ENCODE data around the gene CHD2.
"Not testable (repeated sequence)": the region's sequence is repeated elsewhere in the genome, so short reads cannot be mapped to it uniquely, and the experiment has no call there.

Gene CHD2

DNA sequence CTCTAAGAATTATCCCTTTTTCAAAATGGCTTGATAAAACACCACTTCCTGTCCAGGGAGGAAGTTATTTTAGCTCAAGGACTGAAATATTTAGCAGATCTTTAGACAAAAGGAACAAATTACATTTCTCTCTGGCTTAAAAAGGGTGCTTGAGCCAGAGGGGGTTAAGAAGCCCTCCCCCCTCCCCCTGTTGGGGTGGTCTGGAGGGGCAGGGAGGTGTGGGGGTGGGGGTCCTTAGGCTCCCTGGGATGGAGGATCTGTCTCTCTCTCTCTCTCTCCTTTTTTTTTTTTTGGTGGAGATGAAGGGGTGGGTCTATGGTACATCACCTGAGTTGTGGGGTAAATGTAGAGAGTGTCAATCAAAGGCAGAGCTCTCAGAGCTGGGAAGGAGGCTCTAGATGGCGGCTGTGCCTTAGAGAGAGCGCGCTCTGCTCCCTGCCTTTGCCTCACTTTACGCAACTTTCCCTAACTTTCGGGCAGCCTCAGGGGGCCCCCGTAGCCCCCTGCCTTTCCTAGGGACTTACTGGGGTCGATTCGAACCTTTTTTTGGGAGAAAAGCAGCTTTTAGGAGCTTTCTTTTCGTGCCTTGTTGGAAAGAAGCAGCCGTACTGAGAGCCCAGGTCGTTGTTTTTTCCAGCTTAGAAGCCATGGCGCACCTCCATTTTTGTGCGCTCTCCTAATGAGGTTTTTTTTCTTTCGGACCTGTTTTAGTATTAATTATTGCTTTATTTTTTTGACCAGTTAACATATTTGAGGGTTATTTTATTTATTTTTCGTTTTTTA is at the start of gene CHD2:
Gene CHD2, plus strand, starts transcription at position 377 of the 783 bp plus-strand sequence. CDS start 914 bp downstream, outside the sequence.
- peak; percentile 69 for DNase-seq

DNA sequence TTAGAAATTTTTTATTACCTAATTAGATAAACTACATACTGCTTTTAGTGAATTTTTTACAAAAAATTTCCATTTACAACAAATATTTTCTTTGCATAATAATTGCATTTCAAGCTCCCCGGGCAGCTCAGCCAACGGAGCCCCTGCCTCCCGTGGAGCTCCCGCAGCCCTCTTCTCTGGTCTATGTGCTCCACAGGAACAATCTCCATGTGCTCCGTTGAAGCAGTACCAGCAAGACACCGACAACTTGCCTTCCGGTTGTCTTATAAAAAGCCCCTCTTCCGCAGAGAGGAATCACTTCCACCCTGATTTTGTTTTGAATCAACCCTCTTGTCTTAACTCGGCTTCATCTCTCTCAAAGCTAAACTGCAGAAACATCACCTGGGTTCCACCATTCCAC is 46.9 kb upstream of the CHD2 start:
- no peak for DNase-seq

DNA sequence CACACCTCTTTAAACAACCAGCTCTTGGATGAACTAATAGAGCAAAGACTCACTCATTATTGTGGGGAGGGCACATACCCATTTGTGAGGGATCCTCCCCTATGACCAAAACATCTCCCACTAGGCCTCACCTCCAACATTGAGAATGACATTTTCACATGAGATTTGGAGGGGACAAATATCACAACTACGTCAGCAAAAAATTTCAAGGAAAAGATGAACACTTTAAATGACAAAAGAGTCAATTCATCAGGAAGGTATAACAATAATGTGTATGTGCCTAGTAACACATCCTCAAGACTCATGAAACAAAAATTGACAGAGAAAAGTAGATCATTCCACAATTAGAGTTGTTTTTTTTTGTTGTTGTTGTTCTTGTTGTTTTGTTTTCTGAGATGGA is 38.4 kb upstream of the CHD2 start:
- no peak for DNase-seq

DNA sequence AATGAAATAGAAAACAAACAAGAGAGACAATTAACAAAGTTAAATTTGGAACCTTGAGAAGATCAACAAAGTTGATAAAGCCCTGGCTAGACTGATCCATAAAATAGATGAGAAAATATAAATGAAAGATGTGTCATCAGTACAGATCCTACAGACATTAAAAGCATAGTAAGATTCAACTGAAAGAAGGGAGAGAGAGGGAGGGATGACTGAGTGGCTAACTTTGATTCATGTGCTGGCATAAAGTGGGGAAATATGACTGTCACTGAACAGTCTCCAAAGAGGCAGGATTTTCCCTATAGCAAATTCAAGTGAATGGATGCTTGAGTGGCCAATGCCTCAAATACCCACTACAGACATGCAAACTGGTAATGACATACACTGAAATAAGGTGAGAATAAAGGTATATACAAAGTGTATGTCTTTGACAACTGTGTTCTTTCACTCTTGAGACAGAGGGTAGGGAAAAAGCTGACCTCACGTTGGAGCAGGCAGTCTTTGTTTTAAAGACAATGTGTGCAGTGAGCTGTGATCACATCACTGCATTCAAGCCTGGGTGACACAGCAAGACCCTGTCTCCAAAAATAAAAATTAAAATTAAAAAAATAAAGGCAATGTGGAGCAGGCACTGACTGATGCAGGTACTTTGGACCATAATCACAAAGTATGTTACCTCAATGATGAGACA is 35.9 kb upstream of the CHD2 start:
- no peak for DNase-seq

DNA sequence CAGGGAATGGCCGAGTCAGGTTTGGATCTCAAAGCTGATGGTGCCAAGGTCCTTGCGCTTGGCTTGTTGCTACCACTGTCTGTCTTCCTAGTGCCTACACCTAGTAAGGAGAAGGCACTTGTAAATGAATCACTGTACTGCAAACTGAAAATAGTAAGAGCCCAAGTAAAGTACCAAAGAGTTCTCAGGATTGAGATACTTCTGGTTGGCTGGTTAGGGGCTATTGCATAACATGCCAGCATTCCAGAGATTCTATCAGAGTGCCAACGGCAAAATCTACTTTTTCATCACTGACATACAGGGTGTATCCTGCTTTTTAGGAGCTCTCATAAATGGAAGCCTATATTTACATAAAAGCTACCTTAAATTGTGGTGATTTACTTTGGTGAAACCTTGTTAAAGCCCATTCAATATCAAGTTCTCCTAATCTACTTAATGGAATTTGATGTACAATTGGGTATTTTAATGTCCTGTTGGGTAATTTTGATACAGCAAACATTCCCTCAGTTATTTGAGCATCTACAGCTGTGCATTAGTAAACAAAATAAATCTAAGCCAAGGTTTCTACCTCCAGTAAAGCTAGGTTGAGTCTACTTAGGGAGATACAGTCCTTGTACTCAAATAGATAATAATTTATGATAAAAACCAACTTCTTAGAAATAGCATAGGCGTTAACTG is 30.7 kb upstream of the CHD2 start:
- no peak for DNase-seq

DNA sequence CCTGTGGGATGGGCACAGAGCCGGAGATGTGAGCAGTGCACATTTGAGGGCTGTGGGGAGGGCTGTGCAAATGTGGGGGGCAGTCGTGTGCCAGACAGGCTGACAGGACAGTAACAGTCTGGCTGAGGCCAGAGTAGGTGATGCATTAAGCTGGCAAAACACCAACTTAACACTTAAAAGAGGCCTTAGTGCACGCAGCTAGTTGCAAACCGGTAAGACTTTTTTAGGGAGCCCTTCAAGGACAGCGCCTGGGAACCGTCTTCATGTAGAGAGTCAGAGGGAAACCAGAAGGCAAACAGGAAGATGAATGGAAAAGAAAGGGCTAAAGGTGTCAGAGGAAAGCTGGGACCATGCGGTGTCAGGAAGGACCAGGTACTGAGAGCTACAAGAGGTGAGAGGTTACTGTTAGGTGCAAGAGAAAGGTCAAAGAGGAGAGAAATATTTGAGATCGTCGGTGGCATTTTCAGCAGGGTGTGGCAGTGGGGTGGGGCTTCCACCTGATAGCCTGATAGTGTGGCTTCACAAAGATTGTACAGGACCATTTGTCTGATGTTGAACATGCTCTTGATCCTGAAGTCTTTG is 30.0 kb upstream of the CHD2 start:
- DNase-seq, result no peak

DNA sequence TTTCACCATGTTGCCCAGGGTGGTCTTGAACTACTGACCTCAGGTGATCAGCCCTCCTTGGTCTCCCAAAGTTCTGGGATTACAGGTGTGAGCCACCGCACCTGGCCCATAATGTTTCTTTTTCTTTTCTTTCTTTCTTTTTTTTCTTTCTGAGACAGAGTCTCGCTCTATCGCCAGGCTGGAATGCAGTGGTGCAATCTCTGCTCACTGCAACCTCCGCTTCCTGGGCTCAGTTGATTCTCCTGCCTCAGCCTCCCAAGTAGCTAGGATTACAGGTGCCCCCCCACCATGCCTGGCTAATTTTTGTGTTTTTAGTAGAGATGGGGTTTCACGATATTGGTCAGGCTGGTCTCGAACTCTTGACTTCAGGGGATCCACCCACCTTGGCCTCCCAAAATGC is 27.2 kb upstream of the CHD2 start:
- not testable (repeated sequence) for DNase-seq

DNA sequence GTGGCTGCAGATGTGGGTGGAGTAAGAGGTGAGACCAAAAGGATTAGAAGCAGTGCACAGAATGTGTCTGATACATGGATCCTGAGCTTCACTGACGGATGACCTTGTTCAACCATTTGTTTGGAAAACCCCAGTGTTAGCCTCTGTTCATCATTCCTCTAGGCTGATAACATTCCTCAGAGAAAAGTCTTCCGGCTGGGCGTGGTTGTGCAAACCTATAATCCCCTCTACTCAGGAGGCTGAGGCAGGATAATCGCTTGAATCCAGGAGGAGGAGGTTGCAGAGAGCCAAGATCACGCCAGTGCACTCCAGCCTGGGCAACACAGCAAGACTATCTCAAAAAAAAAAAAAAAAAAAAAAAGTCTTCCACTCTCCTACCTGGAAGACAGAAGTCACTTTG is 23.1 kb upstream of the CHD2 start:
- no peak for DNase-seq

DNA sequence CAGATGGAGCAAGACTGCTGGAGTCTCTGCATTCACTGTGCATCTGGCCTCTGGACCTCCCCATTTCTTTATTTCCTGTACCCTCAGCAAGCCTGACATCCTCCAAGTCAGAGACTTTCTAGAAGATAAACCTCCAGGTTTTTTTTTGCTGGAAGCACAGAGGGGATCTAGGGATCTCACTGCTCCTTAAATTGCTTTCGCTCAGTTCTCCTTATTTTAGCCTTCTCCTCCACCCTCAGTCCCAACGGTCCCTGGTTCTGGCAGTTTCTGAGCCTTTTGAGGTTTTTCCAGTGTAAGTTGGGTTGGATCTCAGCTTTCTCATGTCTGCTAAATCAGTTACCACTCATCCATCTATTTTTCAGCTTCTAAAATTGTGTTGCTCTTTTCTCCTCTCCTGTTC is 22.7 kb upstream of the CHD2 start:
- DNase-seq, result no peak

DNA sequence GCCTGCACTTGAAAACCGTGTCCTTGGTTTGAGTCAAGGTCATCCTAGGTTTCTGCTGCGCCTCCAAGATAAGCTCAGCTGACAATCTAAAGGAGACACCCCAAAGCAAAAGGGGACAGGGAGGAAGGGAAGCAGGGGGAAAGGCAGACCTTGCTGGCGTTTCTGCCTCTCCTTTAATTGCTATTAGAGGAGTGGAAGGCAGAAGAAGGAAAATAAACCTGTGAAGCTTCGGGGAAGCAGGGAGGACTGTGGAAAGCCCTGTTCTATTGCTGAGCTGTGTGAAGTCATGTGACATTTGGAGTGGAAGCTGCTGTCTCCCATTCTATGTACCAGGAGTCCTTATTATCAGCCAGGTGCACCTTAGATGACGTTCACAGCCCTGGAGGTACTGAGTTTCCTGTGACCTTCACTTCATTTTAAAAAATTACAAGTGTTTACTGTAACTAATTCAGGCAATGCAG is 21.5 kb upstream of the CHD2 start:
- DNase-seq, result no peak

DNA sequence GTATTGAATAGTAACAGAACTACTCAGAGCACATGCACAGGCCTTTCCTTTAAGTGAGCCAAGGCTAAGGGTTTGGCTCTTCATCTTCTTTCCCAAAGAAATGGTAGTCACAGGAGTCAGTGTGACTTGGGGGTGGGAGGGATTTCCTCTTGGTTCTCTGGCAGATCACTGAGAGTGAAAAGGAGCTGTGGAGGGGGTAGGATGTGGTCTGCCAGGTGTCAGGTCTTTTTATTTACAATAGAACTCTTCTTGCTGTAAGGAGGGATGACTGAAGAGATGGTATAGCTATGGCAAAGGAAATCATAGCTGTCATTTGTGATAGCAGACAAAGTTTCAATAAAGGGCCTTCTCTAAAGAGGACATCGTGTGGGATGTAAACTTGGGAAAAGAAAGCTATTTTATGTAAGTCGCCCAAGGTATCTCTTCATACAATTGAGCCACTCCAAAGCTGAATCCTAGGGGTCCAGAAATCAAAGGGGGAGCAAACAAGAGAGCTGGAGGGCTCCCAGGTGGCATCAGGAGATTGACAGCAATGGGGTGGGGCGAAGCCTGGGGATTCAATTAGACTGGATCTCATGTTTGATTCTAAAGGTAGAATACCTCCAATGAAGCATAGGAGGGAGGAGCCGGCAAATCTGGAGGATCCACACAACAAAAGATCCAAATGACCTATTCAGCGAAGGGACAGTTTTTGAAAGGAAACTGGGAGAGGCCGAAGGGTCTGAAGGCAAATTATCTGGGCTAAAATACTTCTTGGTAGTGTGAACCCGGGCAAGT is 20.0 kb upstream of the CHD2 start:
- no peak for DNase-seq

DNA sequence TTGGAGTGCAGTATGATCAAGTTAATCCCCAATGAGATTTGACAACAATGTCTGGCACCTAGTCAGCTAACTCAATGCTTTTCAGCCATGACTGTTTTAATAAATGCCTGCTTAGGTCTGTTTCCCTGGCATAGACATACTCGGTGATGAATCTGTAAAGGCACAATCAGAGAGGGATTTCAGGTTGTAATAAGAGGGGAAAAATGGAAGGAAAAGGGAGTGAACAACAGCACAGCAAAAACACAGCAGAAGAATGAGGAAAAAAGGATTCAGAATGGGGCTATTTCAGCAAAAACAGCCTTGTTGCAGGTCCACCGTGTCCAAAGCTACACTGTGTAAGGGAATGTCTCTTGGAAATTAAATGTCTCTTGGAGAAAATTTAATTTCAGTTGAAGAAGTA is 19.3 kb upstream of the CHD2 start:
- no peak for DNase-seq

DNA sequence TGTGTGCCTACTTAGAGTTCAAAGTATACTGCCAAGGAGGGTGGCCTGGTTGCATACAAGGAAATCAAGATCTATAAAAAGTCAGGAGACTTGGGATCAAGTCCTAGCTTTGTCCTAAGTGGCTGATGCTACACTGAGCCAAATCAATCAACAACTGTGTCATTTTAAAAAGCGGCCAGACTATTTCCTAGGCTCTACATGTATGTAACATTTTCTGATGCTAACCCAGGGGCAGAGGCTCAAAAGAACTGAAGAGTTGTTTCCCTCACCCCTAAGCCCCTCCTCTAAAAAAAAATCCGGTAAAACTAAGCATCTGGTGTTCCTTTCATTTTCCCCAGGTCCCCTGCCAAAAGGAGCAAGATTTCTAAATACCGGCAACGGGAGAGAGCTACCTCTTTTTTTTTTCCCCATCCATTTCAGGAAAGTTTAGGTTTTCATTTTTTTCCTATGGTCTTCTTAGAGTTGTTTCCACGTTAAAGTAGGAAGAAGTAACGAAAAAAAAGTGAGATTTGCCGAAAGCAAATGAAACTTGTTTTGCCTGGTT is 18.8 kb upstream of the CHD2 start:
- DNase-seq, result no peak

DNA sequence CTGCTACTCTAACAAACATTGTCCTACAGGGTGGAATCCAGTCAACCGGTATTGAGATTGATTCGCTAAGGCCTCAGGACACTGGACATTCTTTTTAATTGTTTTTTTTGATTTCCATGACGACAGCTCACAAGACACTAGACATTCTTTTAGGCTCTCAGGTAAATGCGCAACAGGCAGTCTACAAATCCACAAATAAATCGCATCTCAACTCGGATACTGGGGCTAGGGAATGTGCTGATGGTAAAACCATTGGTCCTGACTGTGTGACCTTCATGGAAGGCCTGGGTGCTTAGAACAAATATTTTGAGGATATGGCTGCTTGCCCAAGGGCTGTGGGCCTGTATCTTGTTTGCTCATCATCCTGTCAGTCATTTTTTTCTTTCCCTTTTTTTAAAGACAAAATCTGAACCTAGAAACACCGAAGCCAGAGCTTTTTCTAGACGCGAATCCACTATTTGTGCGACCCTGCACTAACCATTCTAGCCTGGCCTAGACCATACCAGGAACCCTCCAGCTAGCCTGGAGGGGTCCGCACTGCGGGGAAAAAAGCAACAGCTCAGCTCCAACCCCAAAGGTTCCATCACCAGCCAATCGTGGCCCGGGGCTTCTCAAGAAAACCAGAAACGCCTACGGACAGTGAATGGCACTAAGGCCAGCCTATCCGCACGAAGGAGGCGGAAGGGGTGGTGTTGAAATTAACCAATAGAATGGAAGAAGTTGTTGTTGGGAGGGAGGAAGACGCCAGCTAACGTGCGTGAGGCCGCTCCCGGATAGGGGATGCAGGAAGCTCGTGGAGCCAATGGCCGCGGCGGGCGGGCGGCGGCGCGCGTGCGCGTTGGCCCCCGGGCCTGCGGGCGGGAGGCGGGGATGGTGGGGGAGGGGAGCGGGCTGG is 18.1 kb upstream of the CHD2 start:
- DNase-seq, result peak; percentile 96

DNA sequence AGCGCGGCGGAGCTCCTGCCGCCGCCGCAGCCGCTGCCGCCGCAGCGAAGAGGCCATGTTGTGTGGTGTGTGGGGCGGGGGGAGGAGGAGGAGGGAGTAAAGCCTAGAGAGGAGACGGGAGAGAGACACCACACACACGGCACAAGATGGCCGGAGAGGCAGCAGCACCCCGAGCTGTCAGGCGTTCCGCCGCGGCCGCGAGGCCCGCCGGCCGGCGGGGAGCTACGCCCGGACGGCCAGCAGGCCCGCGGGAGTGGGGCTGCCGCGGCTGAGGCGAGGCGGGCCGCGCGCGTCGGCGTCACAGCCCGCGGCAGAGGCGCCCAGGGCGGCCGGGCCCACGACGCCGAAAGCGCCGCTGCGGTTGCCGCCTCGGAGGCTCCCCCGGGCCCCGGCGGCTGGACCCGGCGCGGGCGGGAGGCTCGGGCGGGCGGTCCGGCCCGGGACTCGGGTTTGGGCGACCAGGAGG is 17.4 kb upstream of the CHD2 start:
- no peak for DNase-seq

DNA sequence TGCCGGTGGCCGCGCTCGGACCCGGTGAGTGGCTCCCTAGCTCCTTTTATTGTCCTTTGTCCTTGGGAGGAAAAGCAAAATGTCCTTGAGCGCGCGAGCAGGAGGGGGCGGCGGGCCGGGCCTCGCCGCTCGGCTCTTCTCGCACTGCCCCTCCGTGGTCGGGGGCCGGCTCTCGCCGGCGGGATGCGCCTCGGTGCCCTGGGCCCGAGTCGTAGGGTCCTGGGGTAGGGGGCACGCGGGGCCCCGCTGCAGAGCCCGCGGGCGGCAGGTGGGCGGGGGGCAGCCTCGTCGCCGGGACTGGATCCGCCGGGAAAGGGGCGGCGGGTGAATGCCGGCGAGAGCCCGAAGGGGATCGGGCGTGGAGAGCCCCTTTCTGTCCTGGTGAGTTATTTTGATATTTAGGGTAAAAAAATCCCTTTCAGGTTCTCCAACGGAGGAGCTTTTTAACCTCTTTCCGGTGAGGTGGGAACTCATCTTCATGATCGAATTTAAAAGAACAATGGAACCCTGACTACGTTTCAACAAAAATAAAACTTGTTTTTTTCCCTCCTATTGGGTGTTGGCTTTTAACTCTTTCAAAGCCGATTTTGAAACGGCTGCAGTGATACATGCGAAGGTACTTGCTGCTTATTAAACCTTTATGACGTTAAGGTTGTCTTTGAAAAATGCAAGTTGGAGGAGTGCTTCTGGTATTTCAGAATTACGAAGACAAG is 16.8 kb upstream of the CHD2 start:
- peak; percentile 63 for DNase-seq

DNA sequence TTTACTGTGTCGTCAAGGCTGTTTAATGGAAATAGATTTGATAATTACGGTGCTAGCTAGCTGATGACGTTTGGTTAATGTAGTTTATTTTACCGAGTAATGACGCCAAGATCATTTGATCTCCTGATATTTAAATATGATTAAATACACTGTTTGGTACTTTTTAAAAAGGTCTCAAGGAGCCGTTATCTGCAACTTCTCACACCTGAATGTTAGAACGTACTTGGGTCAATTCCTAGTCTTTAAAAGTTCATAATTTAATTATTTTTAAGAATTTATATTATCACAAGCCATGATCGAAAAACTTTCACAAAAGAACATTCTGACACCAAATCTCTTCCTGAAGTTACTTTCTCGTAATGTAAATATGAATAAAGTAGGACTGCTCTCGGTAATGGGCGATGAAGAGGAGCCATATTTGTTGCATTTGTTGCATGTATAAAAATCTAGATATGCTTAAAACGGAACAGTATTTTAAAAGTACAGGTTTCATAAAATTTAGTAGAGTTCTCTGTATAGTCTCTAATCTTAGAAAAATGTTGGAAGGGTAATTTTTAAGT is 16.2 kb upstream of the CHD2 start:
- DNase-seq, result no peak

DNA sequence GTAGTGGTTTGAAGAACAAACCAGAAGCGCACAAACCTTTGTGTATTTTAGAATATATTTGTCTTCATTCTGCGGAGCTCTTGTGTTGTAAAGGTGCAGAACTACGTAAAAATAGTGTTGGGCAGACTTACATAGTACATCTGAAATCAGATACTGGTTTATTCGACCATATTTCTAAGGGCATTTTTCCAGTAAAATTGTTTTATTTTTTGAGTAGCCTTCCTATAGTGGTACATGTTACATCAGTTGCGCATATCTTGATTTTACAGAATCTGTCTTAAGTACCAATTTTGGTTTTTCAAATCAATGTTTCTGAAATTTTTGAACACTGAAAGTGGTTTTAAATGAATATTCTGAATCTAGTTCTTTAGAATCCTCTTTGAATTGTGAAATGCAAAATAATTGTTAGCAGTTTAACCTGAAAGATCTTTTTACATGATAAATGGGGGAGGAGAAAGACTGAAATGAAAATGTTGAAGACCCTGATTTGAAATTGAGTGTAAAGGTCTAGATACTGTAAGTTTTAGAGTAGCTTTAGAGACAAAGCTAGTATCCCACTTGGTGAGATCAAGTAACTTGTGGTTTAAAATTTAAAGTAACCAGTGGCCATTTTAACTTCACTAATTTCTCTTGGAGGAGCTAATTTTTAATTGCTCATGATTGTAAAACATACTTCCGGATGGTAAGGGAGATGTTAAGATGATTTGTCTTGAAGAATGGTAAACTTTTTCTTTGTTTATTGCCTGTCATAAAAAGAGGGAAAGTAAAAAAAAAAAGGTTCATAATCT is 15.5 kb upstream of the CHD2 start:
- no peak for DNase-seq
